ENCODE results near the gene LY6G6F. TPM values are rescaled to one million over a fixed set of nuclear protein-coding genes. Genes with fewer than 3 reads are reported as not detected.

Gene LY6G6F
- total and polyA plus RNA-seq, 2 of the 13 experiments (the other 11 are each of a cell fraction or from before 2014, with no cell fraction given), result not detected

DNA sequence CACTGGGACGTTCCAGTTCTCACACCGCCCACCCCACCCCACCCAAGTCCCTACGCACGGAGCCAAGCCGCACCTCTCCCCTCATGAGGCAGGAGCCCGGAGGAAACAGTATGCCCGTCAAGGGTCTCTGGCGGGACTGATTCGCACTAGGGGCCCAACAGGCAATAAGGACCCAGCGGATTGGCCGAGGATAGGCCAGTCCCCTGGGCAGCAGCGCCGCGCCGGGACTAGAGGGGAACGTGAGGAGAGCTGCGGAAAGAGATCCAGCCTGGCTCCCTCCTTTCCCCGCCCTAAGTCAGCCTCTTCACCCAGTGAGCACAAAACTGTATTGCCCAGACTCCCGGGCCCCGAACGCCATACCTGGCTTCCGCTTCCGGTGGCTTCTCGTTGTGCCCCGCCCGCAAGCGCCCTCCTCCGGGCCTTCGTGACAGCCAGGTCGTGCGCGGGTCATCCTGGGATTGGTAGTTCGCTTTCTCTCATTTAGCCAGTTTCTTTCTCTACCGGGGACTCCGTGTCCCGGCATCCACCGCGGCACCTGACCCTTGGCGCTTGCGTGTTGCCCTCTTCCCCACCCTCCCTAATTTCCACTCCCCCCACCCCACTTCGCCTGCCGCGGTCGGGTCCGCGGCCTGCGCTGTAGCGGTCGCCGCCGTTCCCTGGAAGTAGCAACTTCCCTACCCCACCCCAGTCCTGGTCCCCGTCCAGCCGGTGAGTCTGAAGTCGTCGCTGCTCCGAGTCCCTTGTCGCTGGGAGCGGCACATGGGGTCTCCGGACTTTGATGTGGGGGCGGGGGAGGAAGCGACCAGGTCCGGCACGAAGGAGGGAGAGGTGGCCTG lies 40.9 kb upstream of the LY6G6F start, which contains the start of gene CSNK2B (continued):
- TF ChIP-seq, protein P1, sequence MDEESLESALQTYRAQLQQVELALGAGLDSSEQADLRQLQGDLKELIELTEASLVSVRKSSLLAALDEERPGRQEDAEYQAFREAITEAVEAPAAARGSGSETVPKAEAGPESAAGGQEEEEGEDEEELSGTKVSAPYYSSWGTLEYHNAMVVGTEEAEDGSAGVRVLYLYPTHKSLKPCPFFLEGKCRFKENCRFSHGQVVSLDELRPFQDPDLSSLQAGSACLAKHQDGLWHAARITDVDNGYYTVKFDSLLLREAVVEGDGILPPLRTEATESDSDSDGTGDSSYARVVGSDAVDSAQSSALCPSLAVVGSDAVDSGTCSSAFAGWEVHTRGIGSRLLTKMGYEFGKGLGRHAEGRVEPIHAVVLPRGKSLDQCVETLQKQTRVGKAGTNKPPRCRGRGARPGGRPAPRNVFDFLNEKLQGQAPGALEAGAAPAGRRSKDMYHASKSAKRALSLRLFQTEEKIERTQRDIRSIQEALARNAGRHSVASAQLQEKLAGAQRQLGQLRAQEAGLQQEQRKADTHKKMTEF (CRISPR knock-in tag; IDR thresholded peaks at IDR 0.05), result peak; percentile 39; the same call in 1 of the 2 replicates
- no peak for TF ChIP-seq SCMH1 (CRISPR knock-in tag; IDR thresholded peaks at IDR 0.05; ENCODE audit: borderline replicate concordance)
- no peak; the same call in 1 of the 2 replicates for TF ChIP-seq FOXA3 (CRISPR knock-in tag; IDR thresholded peaks at IDR 0.05)
- TF ChIP-seq TBP (CRISPR knock-in tag; IDR thresholded peaks at IDR 0.05), result 0 out of 2 replicates have a peak, but pooled peaks have one; percentile 20
- peak; percentile 43; the same call in 1 of the 2 replicates for TF ChIP-seq SIX1 (CRISPR knock-in tag; IDR thresholded peaks at IDR 0.05; ENCODE audit: borderline replicate concordance)
- TF ChIP-seq ZC3H13 (CRISPR knock-in tag; IDR thresholded peaks at IDR 0.05), result 0 out of 2 replicates have a peak, but pooled peaks have one; percentile 55
- TF ChIP-seq IRX3 (CRISPR knock-in tag; IDR thresholded peaks at IDR 0.05; ENCODE audit: borderline replicate concordance, low read depth), result no peak
- TF ChIP-seq CCDC6 (CRISPR knock-in tag; IDR thresholded peaks at IDR 0.05), result no peak
- TF ChIP-seq SKI (IDR thresholded peaks at IDR 0.05; ENCODE audit: partially characterized antibody), result no peak
- TF ChIP-seq THYN1 (CRISPR knock-in tag; IDR thresholded peaks at IDR 0.05; ENCODE audit: borderline replicate concordance, low read depth), result no peak
- TF ChIP-seq, protein P2, sequence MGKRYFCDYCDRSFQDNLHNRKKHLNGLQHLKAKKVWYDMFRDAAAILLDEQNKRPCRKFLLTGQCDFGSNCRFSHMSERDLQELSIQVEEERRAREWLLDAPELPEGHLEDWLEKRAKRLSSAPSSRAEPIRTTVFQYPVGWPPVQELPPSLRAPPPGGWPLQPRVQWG (CRISPR knock-in tag; IDR thresholded peaks at IDR 0.05; ENCODE audit: borderline replicate concordance, low read depth), result no peak
- TF ChIP-seq ZFP62 (CRISPR knock-in tag; IDR thresholded peaks at IDR 0.05), result peak; percentile 95; the same call in 1 of the 2 replicates
- no peak for TF ChIP-seq NBN (conservative IDR thresholded peaks at IDR 0.05)
- TF ChIP-seq, protein P3, sequence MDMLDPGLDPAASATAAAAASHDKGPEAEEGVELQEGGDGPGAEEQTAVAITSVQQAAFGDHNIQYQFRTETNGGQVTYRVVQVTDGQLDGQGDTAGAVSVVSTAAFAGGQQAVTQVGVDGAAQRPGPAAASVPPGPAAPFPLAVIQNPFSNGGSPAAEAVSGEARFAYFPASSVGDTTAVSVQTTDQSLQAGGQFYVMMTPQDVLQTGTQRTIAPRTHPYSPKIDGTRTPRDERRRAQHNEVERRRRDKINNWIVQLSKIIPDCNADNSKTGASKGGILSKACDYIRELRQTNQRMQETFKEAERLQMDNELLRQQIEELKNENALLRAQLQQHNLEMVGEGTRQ (IDR thresholded peaks at IDR 0.05; ENCODE audit: low read depth, low read length), result peak; percentile 61
- TF ChIP-seq, protein P3 (CRISPR knock-in tag; IDR thresholded peaks at IDR 0.05; ENCODE audit: borderline replicate concordance), result peak; percentile 75
- no peak for TF ChIP-seq ZNF383 (CRISPR knock-in tag; IDR thresholded peaks at IDR 0.05; ENCODE audit: borderline replicate concordance)
- TF ChIP-seq HMGA1 (CRISPR knock-in tag; conservative IDR thresholded peaks at IDR 0.05), result no peak
- TF ChIP-seq SALL1 (CRISPR knock-in tag; IDR thresholded peaks at IDR 0.05), result peak; percentile 72
- peak; percentile 55 for TF ChIP-seq SRSF1 (optimal IDR thresholded peaks at IDR 0.05; ENCODE audit: low read depth, low read length)
- TF ChIP-seq ZNF530 (CRISPR knock-in tag; IDR thresholded peaks at IDR 0.05; ENCODE audit: low read depth), result no peak
- 0 out of 2 replicates have a peak, but pooled peaks have one; percentile 1 for TF ChIP-seq RARA (CRISPR knock-in tag; IDR thresholded peaks at IDR 0.05)
- TF ChIP-seq, protein P4, sequence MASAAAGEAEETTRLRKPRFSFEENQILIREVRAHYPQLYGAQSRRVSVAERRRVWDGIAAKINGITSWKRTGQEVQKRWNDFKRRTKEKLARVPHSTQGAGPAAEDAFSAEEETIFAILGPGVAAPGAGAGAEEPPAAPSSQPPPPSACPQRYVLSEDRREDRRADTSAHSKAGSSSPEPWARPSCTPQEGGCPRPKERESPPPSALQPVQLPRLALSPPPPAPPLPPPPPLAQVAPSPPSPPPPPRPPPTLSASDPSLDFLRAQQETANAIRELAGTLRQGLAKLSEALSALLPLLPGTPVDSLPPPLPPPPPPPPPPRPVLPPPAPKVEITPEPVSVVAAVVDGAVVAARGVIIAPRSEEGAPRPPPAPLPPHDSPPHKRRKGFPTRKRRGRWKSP (CRISPR knock-in tag; IDR thresholded peaks at IDR 0.05), result no peak; the same call in 1 of the 2 replicates
- TF ChIP-seq SMAD3 (CRISPR knock-in tag; IDR thresholded peaks at IDR 0.05), result peak; percentile 23; the same call in 1 of the 2 replicates
- TF ChIP-seq SOX5 (CRISPR knock-in tag; IDR thresholded peaks at IDR 0.05; ENCODE audit: borderline replicate concordance), result no peak
